HFFc6 (cell line): Measurements from ENCODE around the gene PXMP4. TPM values are rescaled to one million over a fixed set of nuclear protein-coding genes. Genes with fewer than 3 reads are reported as not detected.

Source experiments
- DNase-seq: peaks from one replicate; pipeline ENCODE4 v3.0.0-alpha.2; 2018
- H3K27ac Mint-ChIP-seq: 2 replicates; pipeline ENCODE4 v1.8.0; 2020; ENCODE audit warnings: mild to moderate bottlenecking, mixed read lengths
- H3K27me3 Mint-ChIP-seq: 2 replicates; pipeline ENCODE4 v1.8.0; 2021; ENCODE audit warnings: mild to moderate bottlenecking, moderate library complexity, mixed read lengths; ENCODE audit not compliant: insufficient read depth
- H3K36me3 Mint-ChIP-seq: 2 replicates; pipeline ENCODE4 v1.8.0; 2021; ENCODE audit warnings: low read depth, mixed read lengths
- H3K4me1 Mint-ChIP-seq: 2 replicates; pipeline ENCODE4 v1.8.0; 2020; ENCODE audit warnings: low read depth, mixed read lengths
- H3K4me3 Mint-ChIP-seq: 2 replicates; pipeline ENCODE4 v1.8.0; 2020; ENCODE audit warnings: mild to moderate bottlenecking, moderate library complexity, mixed read lengths
- H3K9me3 Mint-ChIP-seq: 2 replicates; pipeline ENCODE4 v1.8.0; 2020; ENCODE audit warnings: mild to moderate bottlenecking, mixed read lengths
- CTCF ChIP-seq: fragments of 200-600 bp; sonication (generic); IDR thresholded peaks from 2 replicates; pipeline ENCODE4 v1.5.0; 2021; ENCODE audit warnings: antibody characterized with exemption, mild to moderate bottlenecking
- total RNA-seq, 6 experiments: library from RNA; stranded (reverse); fragmentation: NEBNext Ultra II Directional; extraction: Animal tissue kit (Norgen Biotek cat#: 25700); gene quantifications; 2 replicates in 1 of 6; 3 replicates in 5 of 6; pipeline ENCODE4 v1.2.3, GENCODE V29; 2021

Gene PXMP4
- total RNA-seq, 6 experiments from 2014 or later, result 8.3 to 14.4 (median 11.4) TPM

DNA sequence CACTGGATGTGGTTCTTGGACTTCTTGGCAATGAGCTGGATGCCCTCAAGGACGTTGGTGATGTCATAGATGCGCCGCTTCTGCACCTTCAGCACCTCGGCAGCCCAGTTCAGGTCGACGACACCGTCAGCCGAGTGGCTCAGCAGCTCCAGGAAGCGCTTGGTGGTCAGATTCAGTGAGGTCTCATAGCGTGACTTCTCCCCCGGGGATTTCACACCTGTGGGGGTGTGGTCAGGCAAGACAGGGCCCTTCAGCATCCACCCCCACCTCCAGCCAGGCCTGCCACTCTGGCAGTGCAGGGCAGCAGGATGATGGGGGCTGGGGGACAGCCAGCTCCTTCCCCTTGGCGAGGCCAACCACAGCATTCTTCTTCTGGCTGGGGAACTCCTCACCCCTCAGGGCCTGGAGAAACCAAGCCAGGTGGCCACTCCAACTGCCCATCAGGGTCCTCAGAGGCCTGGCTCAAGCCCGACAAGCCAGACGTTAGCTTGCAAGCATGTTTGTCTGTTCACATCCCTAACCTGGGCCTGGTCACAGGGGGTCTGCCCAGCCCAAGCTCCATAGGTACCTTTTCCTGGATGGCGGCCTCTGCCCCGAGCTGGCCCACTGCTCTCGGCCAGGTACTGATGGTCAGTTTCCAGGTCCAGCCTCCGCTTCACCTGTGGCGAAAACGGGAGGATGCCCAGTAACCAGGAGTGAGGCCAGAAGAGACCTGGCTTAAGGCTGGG lies 40.2 kb downstream of the PXMP4 start:
- no peak overlapping the region for H3K4me3 Mint-ChIP-seq
- H3K36me3 Mint-ChIP-seq, result no peaks in the 10 kb centered on the region
- DNase-seq, result no peak
- peaks cover 47% of the 10 kb centered on the region for H3K4me1 Mint-ChIP-seq
- no peaks in the 10 kb centered on the region for H3K9me3 Mint-ChIP-seq
- H3K27me3 Mint-ChIP-seq, result peaks cover 5% of the 10 kb centered on the region
- H3K27ac Mint-ChIP-seq, result no peak overlapping the region
- no peak for TF ChIP-seq CTCF

- DNase-seq, result no peak
- Mint-ChIP-seq H3K4me3 (no peak overlapping the region), H3K36me3 (no peaks in the 10 kb centered on the region), H3K27me3 (peaks cover 2% of the 10 kb centered on the region; the same call in 1 of the 2 replicates), H3K27ac (no peak overlapping the region), H3K4me1 (peaks cover 47% of the 10 kb centered on the region), H3K9me3 (no peaks in the 10 kb centered on the region)
- no peak for TF ChIP-seq CTCF
These were observed 42.0 kb downstream of the PXMP4 start for GRCh38 chr20:33677991-33678702.

DNA sequence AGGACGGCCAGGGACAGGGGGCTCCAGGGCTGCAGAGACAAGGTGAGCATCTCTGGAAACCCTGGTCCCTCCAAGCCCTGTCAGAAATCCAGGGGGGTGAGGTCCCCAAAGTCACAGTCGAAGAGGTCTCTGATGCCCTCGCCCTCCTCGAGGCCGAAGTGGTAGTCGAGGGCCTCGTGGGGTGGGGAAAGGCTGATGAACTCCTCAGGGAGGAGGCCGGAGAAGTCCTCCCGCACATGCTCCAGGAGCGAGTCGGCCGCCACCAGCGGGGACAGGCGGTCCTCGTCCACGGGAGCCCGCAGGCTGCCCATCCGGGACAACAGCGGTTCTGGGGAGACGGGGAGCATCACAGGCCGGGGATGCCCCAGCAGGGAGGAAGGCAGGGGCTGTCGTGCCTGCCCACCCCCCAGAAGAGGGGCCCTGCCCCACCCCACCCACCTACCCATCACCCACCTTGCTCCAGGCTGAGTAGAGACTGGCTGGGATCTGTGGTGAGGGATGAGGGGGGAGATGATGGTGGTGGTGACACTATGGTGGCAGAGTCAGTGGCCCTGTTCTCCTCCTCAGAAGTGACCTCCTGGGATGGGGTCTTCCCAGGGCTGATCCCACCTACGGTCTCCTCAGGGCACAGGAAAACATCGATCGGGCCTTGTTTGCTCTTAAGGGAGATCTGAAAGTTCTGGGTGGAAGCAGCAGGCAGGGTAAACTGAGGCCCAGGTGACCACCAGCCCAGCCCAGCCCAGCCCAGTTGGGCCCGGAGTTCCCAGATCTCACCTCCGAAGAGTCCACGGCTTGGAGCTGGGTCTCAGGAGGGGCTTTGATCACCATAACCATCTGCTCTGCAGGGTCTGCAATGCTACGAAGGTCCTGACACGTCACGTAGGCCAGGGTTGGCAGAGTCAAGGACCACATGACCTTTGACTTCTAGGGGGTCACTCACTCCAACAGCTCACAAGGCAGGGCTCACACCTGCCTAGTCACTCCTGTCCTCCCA lies 43.2 kb downstream of the PXMP4 start:
- no peak for TF ChIP-seq CTCF
- Mint-ChIP-seq H3K4me3 (no peak overlapping the region), H3K9me3 (no peaks in the 10 kb centered on the region), H3K27ac (no peak overlapping the region; the same call in 1 of the 2 replicates), H3K27me3 (peaks cover 2% of the 10 kb centered on the region; the same call in 1 of the 2 replicates), H3K36me3 (0 out of 2 replicates have a peak, but pooled peaks cover 2% of the 10 kb centered on the region), H3K4me1 (peaks cover 50% of the 10 kb centered on the region)
- no peak for DNase-seq

GRCh38 chr20:33676121-33676520 lies 44.0 kb downstream of the PXMP4 start:
- no peak for TF ChIP-seq CTCF
- Mint-ChIP-seq H3K36me3 (0 out of 2 replicates have a peak, but pooled peaks cover 4% of the 10 kb centered on the region), H3K27me3 (peaks cover 2% of the 10 kb centered on the region; the same call in 1 of the 2 replicates), H3K4me3 (peak overlapping the region; percentile 13; the same call in 1 of the 2 replicates), H3K9me3 (no peaks in the 10 kb centered on the region), H3K27ac (peak overlapping the region; percentile 83; the same call in 1 of the 2 replicates), H3K4me1 (peaks cover 47% of the 10 kb centered on the region)
- DNase-seq, result no peak
